Cortex of kidney (tissue), 1 donor: ENCODE results near the gene PGP.

Experiments
- DNase-seq: peaks from one replicate; lab custom pipeline; 2025; lab: John Stamatoyannopoulos, UW

The PGP gene

GRCh38 chr16:2237493-2238149 is 23.0 kb upstream of the PGP start:
- DNase-seq: no peak

DNA sequence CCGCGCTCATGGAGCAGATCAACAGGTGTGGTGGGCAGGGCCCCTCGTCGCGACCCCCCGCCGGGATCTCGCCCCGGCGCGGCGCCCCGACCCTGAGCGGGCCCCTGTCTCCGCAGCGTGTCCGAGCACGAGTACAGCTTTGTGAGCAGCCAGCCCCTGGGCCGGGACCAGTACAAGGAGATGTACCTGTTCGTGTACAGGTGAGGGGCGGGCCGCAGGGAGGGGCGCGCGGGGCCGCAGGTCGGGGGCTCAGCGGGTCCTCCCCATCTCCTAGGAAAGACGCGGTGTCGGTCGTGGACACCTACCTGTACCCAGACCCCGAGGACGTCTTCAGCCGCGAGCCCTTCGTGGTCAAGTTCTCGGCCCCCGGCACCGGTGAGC is 22.5 kb upstream of the PGP start:
- DNase-seq: no peak

- no peak for DNase-seq
These were observed 21.9 kb upstream of the PGP start, which contains the start of gene DNASE1L2 for GRCh38 chr16:2236337-2237101. TSS of gene DNASE1L2 (plus strand) at chr16:2236444. CDS start at chr16:2236817, 373 bp downstream.

DNA sequence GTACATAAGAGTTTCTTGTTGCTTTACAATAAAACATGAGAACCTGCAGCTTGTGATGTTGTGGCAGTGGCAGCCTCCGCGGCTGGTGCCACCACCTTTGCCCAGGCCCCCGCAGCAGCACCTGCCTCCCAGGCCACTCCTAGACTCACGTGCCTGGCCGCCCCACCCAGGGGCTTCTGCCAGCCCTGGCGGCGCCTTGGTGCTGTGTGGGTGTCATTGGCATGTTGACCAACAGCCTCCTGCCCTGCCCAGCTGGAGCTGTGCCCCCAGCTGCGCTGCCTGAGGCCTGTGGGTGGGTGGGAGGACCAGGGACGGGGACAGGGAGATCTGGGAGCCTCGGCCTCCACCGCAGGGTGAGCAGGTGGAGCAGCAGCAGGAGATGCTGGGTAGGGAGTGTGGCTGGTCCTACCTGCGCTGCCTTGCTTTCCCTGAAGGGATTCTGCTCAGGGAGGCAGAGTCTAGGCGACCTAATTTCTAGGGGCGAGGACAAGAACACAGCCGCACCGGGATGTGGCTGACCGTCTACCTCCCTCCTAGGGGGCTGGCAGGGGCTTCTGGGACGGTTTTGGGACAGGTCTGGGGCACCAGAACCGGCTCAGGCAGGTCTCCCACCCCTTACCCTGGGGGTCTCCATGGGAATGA is 21.2 kb upstream of the PGP start:
- DNase-seq: no peak

DNA sequence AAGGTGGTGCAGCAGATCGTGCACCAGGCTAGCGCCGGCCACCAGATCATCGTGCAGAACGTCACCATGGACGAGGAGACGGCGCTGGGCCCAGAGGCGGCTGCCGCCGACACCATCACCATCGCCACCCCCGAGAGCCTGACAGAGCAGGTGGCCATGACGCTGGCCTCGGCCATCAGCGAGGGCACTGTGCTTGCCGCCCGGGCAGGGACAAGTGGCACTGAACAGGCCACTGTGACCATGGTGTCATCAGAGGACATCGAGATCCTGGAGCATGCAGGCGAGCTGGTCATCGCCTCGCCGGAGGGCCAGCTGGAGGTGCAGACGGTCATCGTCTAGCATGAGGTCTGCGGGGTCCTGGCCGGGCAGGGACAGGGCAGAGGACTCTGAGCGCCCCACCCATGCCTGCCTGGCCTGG is 20.6 kb upstream of the PGP start:
- no peak for DNase-seq

GRCh38 chr16:2234813-2235170 is 20.2 kb upstream of the PGP start:
- no peak for DNase-seq

DNA sequence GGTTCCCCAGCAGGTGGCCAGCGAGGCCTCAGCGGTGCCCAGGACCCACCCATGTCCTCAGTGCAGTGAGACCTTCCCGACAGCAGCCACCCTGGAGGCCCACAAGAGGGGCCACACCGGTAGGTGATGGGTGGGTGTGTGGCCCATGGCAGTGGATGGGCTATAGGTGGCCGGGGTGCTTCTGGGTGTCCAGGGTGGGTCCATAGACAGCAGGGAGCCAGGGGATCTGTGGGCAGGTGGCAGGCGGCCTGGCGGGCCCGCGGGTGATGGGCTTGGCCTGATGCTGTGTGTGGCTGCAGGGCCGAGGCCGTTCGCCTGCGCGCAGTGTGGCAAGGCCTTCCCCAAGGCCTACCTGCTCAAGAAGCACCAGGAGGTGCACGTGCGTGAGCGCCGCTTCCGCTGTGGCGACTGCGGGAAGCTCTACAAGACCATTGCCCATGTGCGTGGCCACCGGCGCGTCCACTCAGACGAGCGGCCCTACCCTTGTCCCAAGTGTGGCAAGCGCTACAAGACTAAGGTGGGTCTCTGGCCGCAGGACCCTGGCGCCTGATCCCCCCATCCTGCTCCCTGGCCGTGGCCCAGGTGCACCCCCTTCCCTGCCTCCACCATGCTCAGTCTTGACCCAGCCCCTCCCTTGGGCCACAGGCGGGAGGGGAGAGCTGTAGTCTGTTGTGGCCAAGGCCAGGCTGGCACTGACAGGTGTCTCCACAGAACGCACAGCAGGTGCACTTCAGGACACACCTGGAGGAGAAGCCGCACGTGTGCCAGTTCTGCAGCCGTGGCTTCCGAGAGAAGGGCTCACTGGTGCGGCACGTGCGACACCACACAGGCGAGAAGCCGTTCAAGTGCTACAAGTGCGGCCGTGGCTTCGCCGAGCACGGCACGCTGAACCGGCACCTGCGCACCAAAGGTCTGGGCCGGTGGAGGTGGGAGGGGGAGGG is 19.5 kb upstream of the PGP start:
- DNase-seq: no peak

DNA sequence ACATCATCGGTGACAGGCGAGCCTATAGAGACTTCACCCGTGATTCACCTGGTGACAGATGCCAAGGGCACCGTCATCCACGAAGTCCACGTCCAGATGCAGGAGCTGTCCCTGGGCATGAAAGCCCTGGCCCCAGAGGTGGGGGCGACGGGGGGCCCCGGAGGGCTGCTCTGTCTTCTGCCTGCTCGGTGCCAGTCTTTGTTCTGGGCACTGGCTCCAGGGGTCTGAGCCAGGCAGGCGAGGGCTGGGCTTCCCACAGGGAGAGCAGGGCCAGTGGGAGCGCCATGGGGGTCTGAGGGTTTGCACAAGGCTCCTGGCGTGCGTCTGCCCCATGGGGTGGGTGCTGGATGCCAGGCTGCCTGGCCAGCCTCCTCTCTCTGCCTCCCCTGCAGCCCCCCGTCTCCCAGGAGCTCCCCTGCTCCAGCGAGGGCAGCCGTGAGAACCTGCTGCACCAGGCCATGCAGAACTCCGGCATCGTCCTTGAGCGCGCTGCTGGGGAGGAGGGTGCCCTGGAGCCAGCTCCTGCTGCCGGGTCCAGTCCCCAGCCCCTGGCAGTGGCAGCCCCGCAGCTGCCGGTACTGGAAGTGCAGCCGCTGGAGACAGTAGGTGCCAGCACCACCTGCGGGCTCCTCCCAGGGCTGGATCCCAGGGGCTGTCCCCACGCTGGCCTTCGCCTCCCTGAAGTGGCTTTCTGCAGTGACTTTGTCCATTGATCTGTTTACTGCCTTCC is 18.6 kb upstream of the PGP start:
- DNase-seq: no peak

GRCh38 chr16:2232094-2232990 is 17.7 kb upstream of the PGP start:
- no peak for DNase-seq

- DNase-seq: no peak
These were observed 16.6 kb upstream of the PGP start for GRCh38 chr16:2231016-2231931.

- no peak for DNase-seq
These were observed 15.7 kb upstream of the PGP start for GRCh38 chr16:2230376-2230775.

- no peak for DNase-seq
These were observed 15.1 kb upstream of the PGP start for GRCh38 chr16:2229632-2230250.

- no peak for DNase-seq
These were observed 14.5 kb upstream of the PGP start for GRCh38 chr16:2229091-2229490.

DNA sequence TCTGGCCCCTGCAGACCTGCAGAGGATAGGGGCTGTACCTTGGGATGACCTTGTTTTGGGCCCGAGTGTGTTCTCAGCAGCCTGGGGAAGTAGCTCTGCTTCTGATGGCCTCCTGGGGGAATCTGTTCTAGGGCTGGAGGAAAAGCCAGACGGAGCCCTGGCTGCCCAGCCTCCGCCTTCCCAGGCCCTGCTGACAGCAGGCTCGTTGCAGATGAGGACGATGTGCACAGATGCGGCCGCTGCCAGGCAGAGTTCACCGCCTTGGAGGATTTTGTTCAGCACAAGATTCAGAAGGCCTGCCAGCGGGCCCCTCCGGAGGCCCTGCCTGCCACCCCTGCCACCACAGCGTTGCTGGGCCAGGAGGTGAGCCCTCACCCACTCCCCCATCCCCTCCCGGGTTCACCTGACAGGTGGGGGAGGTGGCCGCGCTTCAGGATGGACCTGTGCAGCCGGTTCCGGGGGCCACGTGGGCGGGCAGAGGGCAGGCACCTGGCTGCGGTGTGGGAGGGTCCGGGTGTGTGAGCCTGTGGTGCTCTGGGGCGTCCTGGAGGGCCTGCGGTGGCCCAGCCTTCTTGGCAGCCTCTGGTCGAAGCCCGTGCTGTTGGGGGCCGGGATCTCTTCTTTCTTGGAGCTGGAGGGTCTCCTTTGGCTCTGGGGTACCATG is 13.7 kb upstream of the PGP start:
- DNase-seq: no peak

DNA sequence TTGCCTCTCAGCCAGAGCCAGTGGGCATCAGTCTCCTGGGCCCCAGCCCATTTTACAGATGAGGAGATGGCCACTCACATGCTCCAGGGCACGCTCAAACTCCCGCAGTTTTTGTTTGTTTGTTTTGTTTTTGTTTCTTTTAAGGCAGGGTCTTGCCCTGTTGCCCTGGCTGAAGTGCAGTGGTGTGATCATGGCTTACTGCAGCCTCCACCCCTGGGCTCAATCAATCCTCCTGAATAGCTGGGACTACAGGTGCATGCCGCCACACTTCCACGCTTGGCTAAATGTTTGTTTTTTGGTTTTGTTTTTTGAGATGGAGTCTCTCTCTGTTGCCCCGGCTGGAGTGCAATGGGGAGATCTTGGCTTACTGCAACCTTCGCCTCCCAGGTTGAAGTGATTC is 12.3 kb upstream of the PGP start:
- DNase-seq: no peak

GRCh38 chr16:2226245-2226793 is 11.7 kb upstream of the PGP start:
- DNase-seq: no peak

DNA sequence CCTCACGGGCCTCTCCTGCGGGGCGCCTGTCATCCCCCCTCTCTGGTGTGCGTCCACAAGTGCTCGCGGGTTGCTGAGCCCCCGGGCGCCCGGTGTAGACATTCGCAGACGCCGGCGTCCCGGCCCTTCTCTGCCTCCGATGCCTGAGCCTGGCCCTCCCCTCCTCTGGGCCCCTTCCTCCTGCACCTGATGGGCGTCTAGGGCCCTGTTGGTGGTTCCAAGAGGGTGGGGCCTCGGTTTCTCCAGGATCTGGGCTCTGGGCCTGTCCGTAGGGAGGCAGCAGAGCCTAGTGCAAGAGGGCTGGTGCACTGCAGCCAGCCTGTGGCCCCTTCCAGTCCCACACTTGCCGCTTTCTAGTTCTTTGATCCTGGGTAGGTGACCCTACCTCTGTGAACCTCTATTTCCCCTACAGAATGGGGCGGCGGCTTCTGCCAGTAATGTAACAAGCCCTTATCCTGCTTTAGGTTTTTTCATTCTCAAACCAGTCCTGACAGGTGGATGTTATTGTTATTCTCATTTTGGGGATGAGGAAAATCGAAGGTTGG is 9.4 kb upstream of the PGP start:
- DNase-seq: no peak
